SK-N-SH (cell line): ENCODE data around the gene DENND1A.

Experiments
- ELF1 ChIP-seq: IDR thresholded peaks from 2 replicates; pipeline ENCODE4 v1.4.0; 2012
- EP300 ChIP-seq, 2 experiments: IDR thresholded peaks; 2 replicates each; pipeline versions ENCODE4 v1.4.0 to v1.6.1; 2012; ENCODE audit warnings: borderline replicate concordance in 1 of 2, low read depth in 1 of 2, low read length in 1 of 2
- EZH2phosphoT487 ChIP-seq: fragments of 200-600 bp; sonication (generic); IDR thresholded peaks from 2 replicates; pipeline ENCODE4 v1.6.1; 2017; ENCODE audit warnings: low read depth, mixed run types, mild to moderate bottlenecking, antibody characterized with exemption, moderate library complexity, borderline replicate concordance
- JUND ChIP-seq: IDR thresholded peaks from 2 replicates; pipeline ENCODE4 v1.4.0; 2012
- MEF2A ChIP-seq: IDR thresholded peaks from 2 replicates; pipeline ENCODE4 v1.4.0; 2012; ENCODE audit warnings: low read depth, borderline replicate concordance
- RCOR1 ChIP-seq: fragments of 150-350 bp; IDR thresholded peaks from 2 replicates; pipeline ENCODE4 v1.6.1; 2017; ENCODE audit warnings: antibody characterized with exemption, low read length
- SMC3 ChIP-seq: IDR thresholded peaks from 2 replicates; pipeline ENCODE4 v1.6.1; 2012; ENCODE audit warnings: low read depth, low read length, improper control_type of control experiment
- TCF12 ChIP-seq: IDR thresholded peaks from 2 replicates; pipeline ENCODE4 v1.4.0; 2012
- TF ChIP-seq, protein P1 (sequence below): fragments of 200-600 bp; sonication (generic); IDR thresholded peaks from 2 replicates; pipeline ENCODE4 v1.6.1; 2017; ENCODE audit warnings: antibody characterized with exemption, mild to moderate bottlenecking, moderate library complexity
- TF ChIP-seq, protein P2 (sequence below): IDR thresholded peaks from 2 replicates; pipeline ENCODE4; 2012

DNA sequence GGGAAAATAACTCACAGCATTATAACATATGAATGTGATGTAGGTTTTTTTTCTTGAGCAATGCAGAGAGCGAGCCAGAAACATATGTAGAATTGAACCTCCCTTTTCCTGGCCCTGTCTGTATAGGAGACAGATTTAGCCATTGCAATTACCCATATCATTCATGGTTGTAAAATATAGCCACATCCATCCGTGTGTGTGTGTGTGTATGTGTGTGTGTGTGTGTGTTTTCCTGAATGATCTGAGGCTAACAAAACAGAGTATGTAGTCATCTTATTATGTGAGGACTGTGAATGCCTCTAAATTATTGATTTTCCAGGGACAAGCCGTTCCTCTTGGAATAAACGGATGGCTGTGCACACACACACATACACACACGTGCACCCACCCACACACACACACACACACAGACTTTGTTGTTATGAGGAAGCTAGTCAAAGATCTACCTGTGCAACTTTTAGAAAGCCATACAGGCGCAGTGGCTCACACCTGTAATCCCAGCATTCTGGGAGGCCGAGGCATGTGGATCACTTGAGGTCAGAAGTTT, 11.7 kb upstream of the DENND1A start:
- TF ChIP-seq, protein P1, sequence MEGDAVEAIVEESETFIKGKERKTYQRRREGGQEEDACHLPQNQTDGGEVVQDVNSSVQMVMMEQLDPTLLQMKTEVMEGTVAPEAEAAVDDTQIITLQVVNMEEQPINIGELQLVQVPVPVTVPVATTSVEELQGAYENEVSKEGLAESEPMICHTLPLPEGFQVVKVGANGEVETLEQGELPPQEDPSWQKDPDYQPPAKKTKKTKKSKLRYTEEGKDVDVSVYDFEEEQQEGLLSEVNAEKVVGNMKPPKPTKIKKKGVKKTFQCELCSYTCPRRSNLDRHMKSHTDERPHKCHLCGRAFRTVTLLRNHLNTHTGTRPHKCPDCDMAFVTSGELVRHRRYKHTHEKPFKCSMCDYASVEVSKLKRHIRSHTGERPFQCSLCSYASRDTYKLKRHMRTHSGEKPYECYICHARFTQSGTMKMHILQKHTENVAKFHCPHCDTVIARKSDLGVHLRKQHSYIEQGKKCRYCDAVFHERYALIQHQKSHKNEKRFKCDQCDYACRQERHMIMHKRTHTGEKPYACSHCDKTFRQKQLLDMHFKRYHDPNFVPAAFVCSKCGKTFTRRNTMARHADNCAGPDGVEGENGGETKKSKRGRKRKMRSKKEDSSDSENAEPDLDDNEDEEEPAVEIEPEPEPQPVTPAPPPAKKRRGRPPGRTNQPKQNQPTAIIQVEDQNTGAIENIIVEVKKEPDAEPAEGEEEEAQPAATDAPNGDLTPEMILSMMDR, result no peak
- TF ChIP-seq MEF2A, result no peak
- TF ChIP-seq JUND, result no peak
- TF ChIP-seq RCOR1, result no peak
- TF ChIP-seq SMC3, result no peak
- TF ChIP-seq, protein P2, sequence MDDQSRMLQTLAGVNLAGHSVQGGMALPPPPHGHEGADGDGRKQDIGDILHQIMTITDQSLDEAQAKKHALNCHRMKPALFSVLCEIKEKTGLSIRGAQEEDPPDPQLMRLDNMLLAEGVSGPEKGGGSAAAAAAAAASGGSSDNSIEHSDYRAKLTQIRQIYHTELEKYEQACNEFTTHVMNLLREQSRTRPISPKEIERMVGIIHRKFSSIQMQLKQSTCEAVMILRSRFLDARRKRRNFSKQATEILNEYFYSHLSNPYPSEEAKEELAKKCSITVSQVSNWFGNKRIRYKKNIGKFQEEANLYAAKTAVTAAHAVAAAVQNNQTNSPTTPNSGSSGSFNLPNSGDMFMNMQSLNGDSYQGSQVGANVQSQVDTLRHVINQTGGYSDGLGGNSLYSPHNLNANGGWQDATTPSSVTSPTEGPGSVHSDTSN, result no peak
- TF ChIP-seq TCF12, result no peak
- no peak for TF ChIP-seq ELF1
- no peak for TF ChIP-seq EZH2phosphoT487
- TF ChIP-seq EP300 (IDR thresholded peaks at IDR 0.05; ENCODE audit: borderline replicate concordance in 1 of 2, low read depth in 1 of 2, low read length in 1 of 2), result no peak
